H1 (cell line): ENCODE results near the gene ZNF737. TPM values are rescaled to one million over a fixed set of nuclear protein-coding genes. Genes with fewer than 3 reads are reported as not detected.

Source experiments
- polyA plus RNA-seq, 7 experiments: library from polyadenylated mRNA; depleted of rRNA in 3 of 7; stranded (reverse) in 5 of 7; unstranded in 2 of 7; fragments of >200 nt in 5 of 7; fragments of 200-250 nt in 2 of 7; gene quantifications; 1 replicate in 5 of 7; 2 replicates in 1 of 7; 4 replicates in 1 of 7; pipeline versions ENCODE4 v1.2.1 to v1.2.3, GENCODE V29; 2011 to 2013; ENCODE audit warnings: missing spikeins in 2 of 7, mixed read lengths in 2 of 7
- total RNA-seq: library from RNA; stranded (reverse); fragmentation: NEBNext Ultra II Directional; extraction: Animal tissue kit (Norgen Biotek cat#: 25700); gene quantifications from 2 replicates; pipeline ENCODE4 v1.2.1, GENCODE V29; 2021

The ZNF737 gene
- total and polyA plus RNA-seq, 2 of the 8 experiments (the other 6 are each of a cell fraction or from before 2014, with no cell fraction given), result 6.1 to 19.7 TPM

Other genes with a start within 250 kb of the ZNF737 start
- gene ZNF626, start 95.8 kb upstream of the ZNF737 start, total RNA-seq, result 25.1 and 28.4 TPM in 2 replicates
- 2.6 and 4.7 TPM in 2 replicates for gene ZNF626, start 95.8 kb upstream of the ZNF737 start, polyA plus RNA-seq (2011; rRNA removed)
- 53.5 and 59.7 TPM in 2 replicates for gene ZNF66, start 210.5 kb upstream of the ZNF737 start, total RNA-seq
- 11.4 and 13.3 TPM in 2 replicates for gene ZNF66, start 210.5 kb upstream of the ZNF737 start, polyA plus RNA-seq (2011; rRNA removed)